ENCODE measurements around the gene PDGFA. TPM values are rescaled to one million over a fixed set of nuclear protein-coding genes. Genes with fewer than 3 reads are reported as not detected.

PDGFA gene
- total and polyA plus RNA-seq, 11 donors = 11.8 to 50.9 (median 20.3) TPM

Other genes starting within 250 kb of the PDGFA start
- gene FOXL3, start 229.7 kb downstream of the PDGFA start, total RNA-seq = not detected
- not detected for gene FOXL3, start 229.7 kb downstream of the PDGFA start, polyA plus RNA-seq
- gene DNAAF5, start 206.9 kb upstream of the PDGFA start, total RNA-seq = 10 to 100 TPM; 13.9 to 45.8 (median 23.7) TPM
- gene DNAAF5, start 206.9 kb upstream of the PDGFA start, polyA plus RNA-seq = 10 to 100 TPM in 1 of 2 donors, 1 to 10 TPM in 1; 7.2 to 15.3 TPM
- 10 to 100 TPM; 11.4 to 22.2 (median 18.4) TPM for gene PRKAR1B, start 207.4 kb upstream of the PDGFA start, total RNA-seq
- 10 to 100 TPM in 1 of 2 donors, 1 to 10 TPM in 1; 4.1 to 15.3 TPM for gene PRKAR1B, start 207.4 kb upstream of the PDGFA start, polyA plus RNA-seq